SIG-M5 treated with dmso at 0.1 percent for 504 hours (cell line): ENCODE results near the gene TMEM178B.
"Not testable (repeated sequence)": the region's sequence is repeated elsewhere in the genome, so short reads cannot be mapped to it uniquely, and the experiment has no call there.

Experiments
- DNase-seq: peaks from one replicate; lab custom pipeline; 2025; ENCODE audit not compliant: unreplicated experiment; lab: John Stamatoyannopoulos, UW

Gene TMEM178B

GRCh38 chr7:141302617-141303016 is 228.8 kb downstream of the TMEM178B start:
- DNase-seq = no peak

GRCh38 chr7:141304291-141304690 is 230.4 kb downstream of the TMEM178B start:
- no peak for DNase-seq

DNA sequence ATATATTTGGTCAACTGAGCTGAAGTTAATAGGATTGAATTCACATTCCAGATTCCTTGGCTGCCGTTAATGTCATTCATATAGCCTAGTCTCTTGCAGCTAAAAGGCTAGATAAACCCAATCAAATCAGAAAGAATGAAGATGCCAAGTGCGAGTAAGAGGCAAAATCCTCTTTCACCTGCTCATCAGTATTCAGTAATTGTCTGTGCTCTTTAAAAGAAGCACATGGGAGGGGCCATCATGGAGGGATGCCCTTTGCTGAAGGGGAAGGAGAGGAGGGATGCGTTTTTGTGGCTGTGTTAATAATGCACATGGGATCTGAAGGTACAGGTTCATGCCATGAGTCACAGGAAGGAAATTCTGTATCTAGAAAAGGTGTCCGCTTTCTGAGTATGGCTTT is 232.2 kb downstream of the TMEM178B start:
- no peak for DNase-seq

DNA sequence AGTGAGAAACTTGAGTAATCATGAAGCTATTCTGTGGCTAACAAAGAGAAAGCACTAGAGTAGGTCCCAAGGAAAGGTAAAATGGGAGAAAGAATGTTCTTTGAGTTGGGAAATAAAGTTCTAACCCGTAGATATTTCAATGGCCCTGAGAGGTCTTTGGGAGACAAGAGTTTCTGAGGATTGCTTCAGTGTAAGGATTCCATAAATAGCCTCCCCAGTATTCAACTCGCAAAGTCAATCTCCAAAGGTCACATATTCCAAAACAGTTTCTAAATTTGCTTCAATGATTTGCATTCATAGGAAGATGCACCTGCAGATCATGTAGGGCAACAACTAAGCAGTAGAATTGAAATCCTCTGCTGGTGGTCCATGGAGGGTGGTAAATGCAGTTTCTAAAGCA is 238.5 kb downstream of the TMEM178B start:
- no peak for DNase-seq

- peak; percentile 1 for DNase-seq
These were observed 239.1 kb downstream of the TMEM178B start for GRCh38 chr7:141312828-141313521.

- no peak for DNase-seq
These were observed 240.0 kb downstream of the TMEM178B start for GRCh38 chr7:141313896-141314295.

DNA sequence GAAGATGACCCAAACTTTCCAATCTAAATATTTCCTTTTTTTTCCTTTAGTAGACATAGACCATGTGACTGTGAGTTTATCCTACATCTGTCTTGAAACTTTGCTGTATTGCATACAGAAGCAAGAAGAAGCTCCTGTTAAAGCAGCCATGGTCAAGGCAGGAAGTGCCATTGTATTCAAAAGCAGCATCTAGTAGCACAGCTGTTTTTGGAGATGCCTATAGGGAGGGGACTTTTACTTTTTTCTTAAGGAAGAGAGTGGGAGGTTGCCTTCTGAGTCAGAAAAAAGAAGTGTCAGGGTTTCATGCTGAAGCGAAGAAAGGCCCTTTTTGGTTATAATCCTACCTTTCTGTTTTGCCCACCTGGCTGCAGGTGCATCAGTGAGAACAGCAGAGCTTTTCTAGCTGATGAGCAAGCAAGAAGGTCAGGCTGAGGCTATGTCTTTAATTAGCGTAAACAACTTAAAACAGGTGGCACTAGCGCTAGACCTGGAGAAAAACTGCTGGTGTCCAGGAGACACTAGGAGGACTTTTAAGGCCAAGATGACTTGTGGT is 243.2 kb downstream of the TMEM178B start:
- no peak for DNase-seq

DNA sequence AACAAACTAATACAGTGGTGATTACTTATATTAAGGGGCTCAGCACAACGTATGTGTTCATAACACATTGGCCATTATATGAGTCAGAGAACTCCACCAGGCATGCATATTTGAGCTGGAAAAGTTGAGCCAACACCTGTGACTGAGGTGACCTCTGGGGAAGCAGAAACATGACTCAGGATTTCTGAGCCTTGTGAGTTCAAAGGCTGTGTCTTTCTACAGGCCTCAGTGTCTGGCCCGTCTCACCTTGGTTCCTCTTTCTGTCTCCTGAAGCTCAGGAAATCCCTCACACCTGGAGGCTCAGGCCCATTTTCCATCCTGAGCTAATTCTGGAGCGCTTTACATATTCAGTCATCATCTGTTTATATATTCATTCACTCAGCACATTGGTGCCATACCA is 246.4 kb downstream of the TMEM178B start:
- no peak for DNase-seq

GRCh38 chr7:141322383-141322782 is 248.5 kb downstream of the TMEM178B start:
- DNase-seq = no peak

DNA sequence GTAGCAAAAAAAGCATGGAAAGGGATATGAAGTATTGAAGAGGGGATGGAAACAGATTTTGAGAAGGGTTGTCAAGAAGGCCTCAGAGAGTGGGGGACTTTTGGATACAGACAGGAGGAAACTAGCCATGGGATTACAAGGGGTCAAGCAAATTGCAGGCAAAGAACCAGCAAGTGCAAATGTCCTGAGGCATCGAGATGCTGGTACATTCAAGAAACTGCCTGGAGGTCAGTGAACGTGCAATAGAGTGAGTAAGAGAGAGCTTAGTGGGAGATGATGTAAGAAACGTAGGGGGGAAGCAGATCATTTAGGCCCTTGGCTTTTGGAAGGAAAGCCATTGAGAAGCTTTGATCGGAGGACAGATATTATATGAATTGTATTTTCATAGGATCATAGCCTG is 250.0 kb downstream of the TMEM178B start:
- DNase-seq = no peak

- DNase-seq = no peak
These were observed 251.0 kb downstream of the TMEM178B start for GRCh38 chr7:141324870-141325269.

GRCh38 chr7:141325275-141325674 is 251.4 kb downstream of the TMEM178B start:
- no peak for DNase-seq

DNA sequence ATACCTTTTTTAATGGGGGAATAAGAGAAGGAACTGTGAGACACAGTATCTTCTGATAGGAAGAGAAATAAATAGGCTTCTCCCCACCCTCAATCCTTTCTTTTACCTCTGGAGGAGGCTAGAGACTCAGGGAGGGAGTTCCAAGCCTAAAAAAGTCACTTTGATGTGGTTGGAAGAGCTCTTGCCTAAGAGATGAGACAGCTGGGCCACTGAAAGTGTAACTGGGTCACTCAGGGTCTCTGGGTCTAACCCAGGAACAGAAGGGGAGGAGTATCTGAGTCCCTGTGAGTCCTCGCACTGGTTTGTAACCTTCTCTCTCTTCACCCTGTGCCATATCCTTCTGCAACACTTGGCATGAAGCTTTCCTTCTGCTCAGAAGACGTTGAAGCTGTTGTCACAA is 254.4 kb downstream of the TMEM178B start:
- DNase-seq = no peak

DNA sequence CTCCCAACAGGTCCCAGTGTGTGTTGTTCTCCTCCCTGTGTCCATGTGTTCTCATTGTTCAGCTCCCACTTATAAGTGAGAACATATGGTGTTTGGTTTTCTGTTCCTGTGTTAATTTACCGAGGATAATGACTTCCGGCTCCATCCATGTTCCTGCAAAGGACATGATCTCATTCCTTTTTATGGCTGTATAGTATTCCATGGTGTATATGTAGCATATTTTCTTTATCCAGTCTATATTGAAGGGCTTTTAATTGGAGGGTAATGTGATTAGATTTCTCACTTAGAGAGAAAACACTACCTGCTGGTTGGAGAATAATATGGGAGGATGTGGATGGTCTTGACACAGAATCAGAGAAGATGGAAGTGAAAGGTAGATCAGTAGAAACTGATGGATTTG is 256.4 kb downstream of the TMEM178B start:
- not testable (repeated sequence) for DNase-seq

GRCh38 chr7:141333459-141333858 is 259.6 kb downstream of the TMEM178B start:
- DNase-seq = no peak

- DNase-seq = no peak
These were observed 261.3 kb downstream of the TMEM178B start for GRCh38 chr7:141335164-141335563.

- DNase-seq = no peak
These were observed 265.7 kb downstream of the TMEM178B start for GRCh38 chr7:141339603-141340002.

DNA sequence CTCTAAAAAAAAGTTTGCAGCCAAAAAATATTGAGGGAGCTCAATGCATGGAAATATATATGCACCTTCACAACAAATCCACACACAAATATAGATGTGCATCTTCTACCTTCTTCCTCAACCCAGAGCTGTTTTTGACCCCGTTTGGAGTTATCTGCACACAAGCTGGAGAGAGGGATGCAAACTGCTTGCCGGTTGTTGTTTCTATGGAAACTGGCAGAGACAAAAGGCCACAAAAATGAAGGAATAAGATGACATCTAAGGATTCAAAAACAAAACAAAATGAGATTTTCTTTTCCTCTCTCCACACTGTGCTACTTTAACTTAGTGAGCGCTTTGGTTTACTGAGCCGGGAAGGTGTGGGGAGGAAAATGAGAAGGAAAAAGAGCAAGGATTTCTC is 267.1 kb downstream of the TMEM178B start:
- DNase-seq = no peak

DNA sequence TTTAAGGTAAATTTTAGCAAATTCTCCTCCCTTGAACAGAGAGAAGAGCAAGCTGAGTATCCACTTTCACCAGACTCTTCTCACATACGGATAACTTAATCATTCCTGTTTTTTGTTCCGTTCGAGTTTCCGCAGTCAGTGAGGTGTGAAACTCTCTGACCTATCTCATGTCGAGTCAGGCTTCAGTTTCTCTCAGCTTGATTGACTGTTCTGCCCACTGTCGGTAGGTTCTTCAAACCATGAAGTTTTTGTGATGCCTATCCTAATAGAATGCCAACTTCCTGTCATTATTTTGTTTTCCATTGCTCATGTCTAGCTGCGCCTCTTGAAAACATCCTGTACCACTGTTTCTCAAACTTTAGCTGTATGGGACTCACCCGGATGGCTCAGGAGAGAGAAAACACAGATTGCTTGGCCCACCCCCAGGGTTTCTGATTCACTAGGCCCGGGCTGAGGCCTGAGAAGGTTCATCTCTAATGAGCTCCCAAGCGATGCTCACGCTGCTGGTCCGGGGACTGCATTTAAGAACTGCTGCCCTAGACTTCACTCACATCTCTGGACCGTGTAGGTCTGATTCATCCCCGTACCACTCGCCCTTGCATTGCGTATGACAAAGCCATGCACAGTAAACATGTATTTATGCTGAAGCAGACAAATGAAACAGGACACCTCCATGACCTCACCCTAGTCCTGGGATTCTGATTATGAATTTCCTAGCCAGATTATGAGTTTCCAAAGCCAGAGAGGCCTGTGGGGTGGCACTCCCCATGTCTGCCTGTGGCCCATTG is 269.0 kb downstream of the TMEM178B start:
- no peak for DNase-seq

DNA sequence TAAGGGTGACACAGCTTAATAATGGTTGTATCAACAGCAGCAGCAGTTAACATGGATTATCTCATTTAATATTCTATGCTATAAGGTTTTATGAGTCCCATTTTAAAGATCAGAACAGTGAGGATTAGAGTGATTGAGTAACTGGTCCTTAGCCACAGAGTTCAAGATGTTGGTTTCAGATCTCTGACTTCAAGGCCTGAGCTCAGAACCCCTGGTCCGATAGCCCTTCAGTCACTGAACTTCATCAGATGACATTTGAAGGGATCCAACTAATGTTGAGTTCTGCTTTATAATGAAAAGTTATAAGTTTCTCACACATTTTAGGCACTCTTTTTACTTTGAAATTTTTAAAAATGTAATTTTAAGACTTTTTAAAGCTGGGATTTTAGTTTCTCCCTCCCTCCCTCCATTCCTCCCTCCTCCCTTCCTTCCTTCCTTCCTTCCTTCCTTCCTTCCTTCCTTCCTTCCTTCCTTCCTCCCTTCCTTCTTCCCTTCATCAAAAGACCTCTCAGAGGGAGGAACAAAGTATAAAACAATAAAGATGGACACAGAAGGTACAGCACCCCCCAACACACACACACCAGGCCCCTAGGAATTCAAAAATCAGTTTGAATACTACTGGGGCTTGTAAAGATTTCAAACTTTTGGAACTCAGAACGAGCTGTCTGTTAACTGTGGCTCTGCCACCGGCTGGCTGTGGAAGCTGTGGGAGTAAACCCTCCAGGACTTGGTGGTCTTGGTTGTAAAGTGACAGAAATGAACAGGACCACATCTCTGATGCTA is 270.5 kb downstream of the TMEM178B start:
- DNase-seq = no peak

- no peak for DNase-seq
These were observed 274.9 kb downstream of the TMEM178B start for GRCh38 chr7:141348728-141349127.
